K562 (cell line): ENCODE data around the gene PRRC2B.

Experiments used
- GMEB1 ChIP-seq: fragments of 250-450 bp; sonication (Bioruptor Pico); IDR thresholded peaks from 2 replicates; pipeline ENCODE4 v1.4.0; 2020; ENCODE audit warnings: mild to moderate bottlenecking
- ILF3 ChIP-seq: fragments of 450-650 bp; IDR thresholded peaks from 2 replicates; pipeline ENCODE4 v1.6.1; 2018; ENCODE audit warnings: antibody characterized with exemption, mild to moderate bottlenecking, moderate library complexity, borderline replicate concordance
- KAT7 ChIP-seq: sonication (generic); formaldehyde crosslinking; IDR thresholded peaks from 2 replicates; pipeline ENCODE4 v1.8.0; 2022; ENCODE audit warnings: missing genetic modification reagents, mild to moderate bottlenecking, borderline replicate concordance
- TAF1 ChIP-seq: IDR thresholded peaks from 2 replicates; pipeline ENCODE4 v1.6.1; 2011; ENCODE audit warnings: mild to moderate bottlenecking, low read length, moderate library complexity; ENCODE audit not compliant: insufficient read depth, control insufficient read depth, severe bottlenecking; ENCODE audit errors: extremely low read depth

DNA sequence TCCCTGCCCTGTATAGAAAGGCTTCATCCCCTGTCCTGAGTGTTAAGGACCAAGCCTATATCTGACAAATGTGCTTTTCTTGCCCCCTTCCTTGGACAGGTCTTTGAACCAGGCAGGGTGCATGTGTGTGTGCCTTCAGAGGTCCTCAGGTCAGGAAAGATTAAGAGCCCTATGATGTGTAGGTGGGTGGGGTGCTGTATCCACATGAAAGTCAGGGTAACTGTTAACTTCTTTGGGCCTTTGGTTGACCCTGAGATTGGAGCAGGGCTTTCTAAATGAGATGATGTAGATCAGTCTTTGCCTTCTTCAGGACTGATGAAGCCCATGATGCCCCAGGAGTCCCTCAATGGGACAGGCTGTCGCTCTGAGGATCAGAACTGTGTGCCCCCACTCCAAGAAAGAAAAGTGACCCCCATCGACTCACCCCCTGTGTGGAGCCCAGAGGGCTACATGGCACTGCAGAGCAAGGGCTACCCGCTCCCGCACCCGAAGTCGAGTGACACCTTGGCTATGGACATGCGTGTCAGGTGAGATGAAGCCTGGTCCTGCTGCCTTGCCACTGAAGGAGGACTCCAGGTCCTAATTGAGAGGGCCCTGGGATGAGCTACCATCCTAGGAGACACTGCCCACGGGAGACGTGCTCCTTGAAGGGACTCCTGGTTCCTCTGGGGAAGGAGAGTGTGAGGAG lies 79.5 kb downstream of the PRRC2B start:
- TF ChIP-seq KAT7 (no peak), GMEB1 (CRISPR knock-in tag) (no peak), TAF1 (no peak), ILF3 (no peak)
